Measurements from ENCODE around the gene LRP5. TPM values are rescaled to one million over a fixed set of nuclear protein-coding genes. Genes with fewer than 3 reads are reported as not detected.

LRP5 gene
- total RNA-seq, 1 donor from 2014 or later = 38.7 TPM

- Mint-ChIP-seq H3K4me1 (ENCODE audit: low read depth) (peaks cover 45% of the 10 kb centered on the region), H3K9me3 (ENCODE audit: low read depth) (no peaks in the 10 kb centered on the region)
Measured at GRCh38 chr11:68495220-68495729, 182.9 kb downstream of the LRP5 start.

GRCh38 chr11:68495872-68496271, 183.5 kb downstream of the LRP5 start:
- Mint-ChIP-seq H3K27me3 (ENCODE audit: low read depth) (no peaks in the 10 kb centered on the region), H3K27ac (ENCODE audit: unreplicated experiment) (no peak overlapping the region), H3K36me3 (ENCODE audit: low read depth) (no peaks in the 10 kb centered on the region)

More at GRCh38 chr11:68495220-68495729, 182.9 kb downstream of the LRP5 start:
- H3K36me3 Mint-ChIP-seq (ENCODE audit: low read depth) = no peaks in the 10 kb centered on the region
- H3K4me3 Mint-ChIP-seq (ENCODE audit: unreplicated experiment) = no peak overlapping the region
- no peaks in the 10 kb centered on the region for H3K27me3 Mint-ChIP-seq (ENCODE audit: low read depth)
- no peak overlapping the region for H3K27ac Mint-ChIP-seq (ENCODE audit: unreplicated experiment)
- DNase-seq (ENCODE audit: low spot score) = no peak
- TF ChIP-seq CTCF (IDR thresholded peaks at IDR 0.05) = no peak

GRCh38 chr11:68497761-68498160, 185.4 kb downstream of the LRP5 start:
- Mint-ChIP-seq H3K4me3 (ENCODE audit: unreplicated experiment) (no peak overlapping the region), H3K27ac (ENCODE audit: unreplicated experiment) (no peak overlapping the region), H3K4me1 (ENCODE audit: low read depth) (peaks cover 50% of the 10 kb centered on the region), H3K9me3 (ENCODE audit: low read depth) (no peaks in the 10 kb centered on the region), H3K27me3 (ENCODE audit: low read depth) (no peaks in the 10 kb centered on the region), H3K36me3 (ENCODE audit: low read depth) (peaks cover 2% of the 10 kb centered on the region)
- no peak for TF ChIP-seq CTCF (IDR thresholded peaks at IDR 0.05)
- DNase-seq (ENCODE audit: low spot score) = no peak

More at GRCh38 chr11:68495872-68496271, 183.5 kb downstream of the LRP5 start:
- Mint-ChIP-seq H3K4me3 (ENCODE audit: unreplicated experiment) (no peak overlapping the region), H3K9me3 (ENCODE audit: low read depth) (no peaks in the 10 kb centered on the region), H3K4me1 (ENCODE audit: low read depth) (peaks cover 44% of the 10 kb centered on the region)
- no peak for TF ChIP-seq CTCF (IDR thresholded peaks at IDR 0.05)
- DNase-seq (ENCODE audit: low spot score) = no peak

- Mint-ChIP-seq H3K4me1 (ENCODE audit: low read depth) (peaks cover 52% of the 10 kb centered on the region), H3K4me3 (ENCODE audit: unreplicated experiment) (no peak overlapping the region), H3K27ac (ENCODE audit: unreplicated experiment) (no peak overlapping the region), H3K36me3 (ENCODE audit: low read depth) (peaks cover 2% of the 10 kb centered on the region), H3K27me3 (ENCODE audit: low read depth) (no peaks in the 10 kb centered on the region), H3K9me3 (ENCODE audit: low read depth) (no peaks in the 10 kb centered on the region)
- TF ChIP-seq CTCF (IDR thresholded peaks at IDR 0.05) = no peak
- no peak for DNase-seq (ENCODE audit: low spot score)
Measured at GRCh38 chr11:68498321-68498720, 185.9 kb downstream of the LRP5 start.

Other genes with a start within 250 kb of the LRP5 start
- gene CHKA, start 191.2 kb upstream of the LRP5 start, total RNA-seq = 17.7 to 21.8 TPM (median 21.0 TPM) in 3 replicates
- gene KMT5B, start 99.3 kb upstream of the LRP5 start, total RNA-seq = 40.8 to 44.4 TPM (median 41.2 TPM) in 3 replicates
- gene C11orf24, start 40.6 kb upstream of the LRP5 start, total RNA-seq = 104 to 110 TPM (median 107 TPM) in 3 replicates
- 73.4 to 76.1 TPM (median 75.1 TPM) in 3 replicates for gene PPP6R3, start 148.2 kb downstream of the LRP5 start, total RNA-seq

Measured in chondrocyte (in vitro differentiated cells).